ENCODE results near the gene HPCA. TPM values are rescaled to one million over a fixed set of nuclear protein-coding genes. Genes with fewer than 3 reads are reported as not detected.

Gene HPCA
- total RNA-seq, 1 experiment from 2014 or later = 1.2 TPM

DNA sequence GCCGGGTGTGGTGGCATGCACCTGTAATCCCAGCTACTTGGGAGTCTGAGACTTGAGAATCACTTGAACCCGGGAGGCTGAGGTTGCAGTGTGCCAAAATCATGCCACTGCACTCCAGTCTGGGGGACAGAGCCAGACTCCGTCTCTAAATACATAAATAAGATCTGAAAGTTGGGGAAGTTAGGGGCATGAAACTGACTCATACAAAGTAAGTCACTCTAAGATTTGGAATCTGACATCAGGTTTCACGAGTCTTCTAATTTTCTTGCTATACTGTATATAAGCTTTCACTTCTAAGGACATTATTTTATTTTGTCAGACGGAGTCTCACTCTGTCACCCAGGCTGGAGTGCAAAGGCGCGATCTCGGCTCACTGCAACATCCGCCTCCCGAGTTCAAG lies 48.2 kb downstream of the HPCA start:
- no peak overlapping the region for H4K5ac ChIP-seq (ENCODE audit: insufficient read length, low read depth, low read length)
- H2BK5ac ChIP-seq (ENCODE audit: insufficient read length, low read length) = no peak overlapping the region
- no peak overlapping the region for H4K8ac ChIP-seq (replicated peaks; ENCODE audit: insufficient read length, low read depth, low read length)
- H3K9me3 Mint-ChIP-seq = no peaks in the 10 kb centered on the region
- no peak overlapping the region for H3K9ac ChIP-seq (ENCODE audit: extremely low read depth, insufficient read length, low read length)
- no peaks in the 10 kb centered on the region for H3K27me3 ChIP-seq (ENCODE audit: insufficient read depth, low read length)
- H3K23ac ChIP-seq (ENCODE audit: insufficient read length, low read depth, low read length) = no peak overlapping the region
- no peak overlapping the region for H2BK20ac ChIP-seq (ENCODE audit: low read depth, low read length, poor library complexity, severe bottlenecking)
- no CpG with 5 or more reads among the region's 10 CpGs for WGBS (ENCODE audit: extremely low coverage, insufficient read length, low lambda C conversion rate)
- H2BK12ac ChIP-seq (ENCODE audit: insufficient read length, low read depth, low read length) = no peak overlapping the region
- no peak overlapping the region for H3T11ph ChIP-seq (ENCODE audit: low read length)
- H3K4me2 ChIP-seq (ENCODE audit: insufficient read depth, insufficient read length, low read length) = no peak overlapping the region
- H3K4me1 Mint-ChIP-seq = peaks cover 5 to 6% of the 10 kb centered on the region in 2 experiments
- H3K79me2 ChIP-seq (ENCODE audit: insufficient read depth, low read length) = no peaks in the 10 kb centered on the region
- no peaks in the 10 kb centered on the region for H3K9me3 ChIP-seq (ENCODE audit: control insufficient read depth, low read depth, low read length)
- no peak overlapping the region for H2AFZ ChIP-seq (ENCODE audit: low read length)
- no peaks in the 10 kb centered on the region for H3K23me2 ChIP-seq (ENCODE audit: insufficient read length, low read depth, low read length, poor library complexity, severe bottlenecking)
- DNase-seq = no peak
- no peak for TF ChIP-seq CTCF (conservative IDR thresholded peaks at IDR 0.05)
- no peak overlapping the region for H3K27ac ChIP-seq (ENCODE audit: insufficient read length, low read depth, low read length)
- peaks cover 3 to 20% (median 19%) of the 10 kb centered on the region in 3 experiments; a peak in 6 of 7 replicates for H3K36me3 Mint-ChIP-seq (ENCODE audit: insufficient read depth in 1 of 3, low read depth in 3 of 3)
- H3K4me3 Mint-ChIP-seq = no peak overlapping the region
- peaks cover 10% of the 10 kb centered on the region for H3K27me3 Mint-ChIP-seq (ENCODE audit: low read depth)
- no peak overlapping the region for H3K56ac ChIP-seq (ENCODE audit: insufficient read length, low read depth, low read length)
- H3K27ac Mint-ChIP-seq = no peak overlapping the region
- H3K4me1 ChIP-seq (ENCODE audit: insufficient read depth, low read length) = no peaks in the 10 kb centered on the region
- no peak overlapping the region for H2AK5ac ChIP-seq (ENCODE audit: insufficient read length, low read length)
- no peak overlapping the region for H2BK120ac ChIP-seq (ENCODE audit: low read depth, low read length, poor library complexity, severe bottlenecking)
- no peak overlapping the region for H4K91ac ChIP-seq (ENCODE audit: insufficient read length, low read depth, low read length)
- H3K14ac ChIP-seq (ENCODE audit: insufficient read depth, low read length) = no peak overlapping the region
- H3K79me1 ChIP-seq (ENCODE audit: insufficient read depth, low read depth, low read length, poor library complexity, severe bottlenecking) = no peaks in the 10 kb centered on the region
- H2BK15ac ChIP-seq (ENCODE audit: low read depth, low read length) = no peak overlapping the region
- no peak overlapping the region for H3K4ac ChIP-seq (ENCODE audit: low read depth, low read length)
- no peak overlapping the region for H3K18ac ChIP-seq (ENCODE audit: insufficient read length, low read depth, low read length)
- no peaks in the 10 kb centered on the region for H4K20me1 ChIP-seq (ENCODE audit: control insufficient read depth, insufficient read depth, insufficient read length)
